HG02981 (cell line): ENCODE measurements around the gene TTC3.

ENCODE experiments used
- ATAC-seq: cut with Tn5 transposase; IDR thresholded peaks from one replicate; pipeline ENCODE4 v1.9.1; 2021; ENCODE audit warnings: mild to moderate bottlenecking, moderate library complexity; ENCODE audit not compliant: unreplicated experiment

Gene TTC3

DNA sequence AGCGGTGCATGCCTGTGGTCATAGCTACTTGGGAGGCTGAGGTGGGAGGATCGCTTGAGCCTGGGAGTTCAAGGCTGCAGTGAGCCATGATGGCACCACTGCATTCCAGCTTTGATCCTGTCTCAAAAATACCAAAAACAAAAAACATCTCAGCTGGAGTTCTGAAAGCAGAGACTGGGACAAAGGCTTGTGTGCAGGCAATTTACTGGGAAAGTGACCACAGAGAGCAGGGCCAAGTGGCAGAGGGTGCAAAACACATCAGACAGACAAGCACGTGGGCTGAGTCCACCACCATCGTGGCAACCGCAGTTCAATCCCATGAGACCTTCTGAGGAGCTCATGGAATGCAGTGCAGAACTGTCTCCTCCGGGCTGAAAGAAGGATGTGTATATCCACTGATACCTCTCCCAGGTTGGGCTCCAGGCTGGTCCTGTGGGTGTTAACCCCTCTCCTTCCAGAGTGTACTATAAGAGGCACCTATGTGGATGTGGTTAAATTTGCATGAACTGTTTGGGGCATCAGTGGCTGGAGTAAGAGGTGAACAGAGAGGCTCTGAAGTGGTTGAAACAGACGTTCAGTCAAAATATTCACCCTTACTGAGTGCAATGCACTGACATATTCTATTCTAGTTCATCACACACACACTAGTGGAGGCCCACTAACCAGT is 11.0 kb upstream of the TTC3 start:
- ATAC-seq: no peak

DNA sequence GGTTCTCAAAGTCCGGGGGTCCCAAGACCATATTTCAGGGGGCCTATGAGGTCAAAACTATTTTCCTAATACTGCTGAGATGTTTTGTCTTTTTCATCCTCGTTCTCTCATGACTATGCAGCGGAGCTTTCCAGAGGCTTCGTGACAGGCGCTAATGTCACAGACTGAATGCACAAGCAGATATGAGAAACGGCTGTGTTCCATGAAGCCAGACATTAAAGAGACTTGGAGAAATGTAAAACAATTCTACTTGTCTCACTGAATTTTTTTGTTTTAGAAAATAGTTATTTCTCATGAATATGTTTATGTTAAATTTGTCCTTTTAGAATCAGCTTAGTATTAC is 10.5 kb upstream of the TTC3 start:
- no peak for ATAC-seq

DNA sequence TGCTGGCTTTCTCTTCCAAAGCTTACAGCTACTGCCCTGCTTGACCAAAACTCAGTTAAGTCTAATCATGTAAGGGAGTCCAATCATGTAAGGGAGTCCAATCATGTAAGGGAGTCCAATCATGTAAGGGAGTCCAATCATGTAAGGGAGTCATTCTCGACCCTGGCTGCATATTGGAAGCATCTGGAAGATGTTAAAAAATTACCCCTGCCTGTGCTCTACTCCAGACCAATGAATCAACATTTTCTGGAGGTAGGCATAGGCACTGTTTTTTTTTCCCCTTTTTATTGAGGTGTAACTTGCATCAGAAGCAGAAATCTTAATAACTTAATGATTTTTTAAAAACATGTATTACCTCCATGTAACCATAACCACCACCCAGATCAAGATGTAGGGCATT is 9.6 kb upstream of the TTC3 start:
- no peak for ATAC-seq

DNA sequence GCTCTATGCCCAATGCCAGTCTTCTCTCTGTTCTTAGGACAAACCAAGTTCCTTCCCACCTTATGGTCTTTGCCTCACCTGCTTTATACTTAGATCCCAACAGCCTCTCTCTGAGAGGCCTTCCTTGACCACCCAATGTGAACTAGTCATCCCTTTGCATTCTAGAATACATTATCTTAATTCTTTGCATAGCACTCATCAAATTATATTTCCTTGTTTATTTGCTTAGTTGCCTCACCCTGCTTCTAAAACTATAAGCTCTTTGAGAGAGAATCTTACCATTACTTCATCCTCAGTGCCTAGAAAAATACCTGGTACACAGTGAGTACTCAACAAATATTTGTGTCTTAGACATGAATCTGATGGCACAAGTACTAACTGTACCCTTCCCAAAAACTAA is 8.2 kb upstream of the TTC3 start:
- ATAC-seq: no peak

DNA sequence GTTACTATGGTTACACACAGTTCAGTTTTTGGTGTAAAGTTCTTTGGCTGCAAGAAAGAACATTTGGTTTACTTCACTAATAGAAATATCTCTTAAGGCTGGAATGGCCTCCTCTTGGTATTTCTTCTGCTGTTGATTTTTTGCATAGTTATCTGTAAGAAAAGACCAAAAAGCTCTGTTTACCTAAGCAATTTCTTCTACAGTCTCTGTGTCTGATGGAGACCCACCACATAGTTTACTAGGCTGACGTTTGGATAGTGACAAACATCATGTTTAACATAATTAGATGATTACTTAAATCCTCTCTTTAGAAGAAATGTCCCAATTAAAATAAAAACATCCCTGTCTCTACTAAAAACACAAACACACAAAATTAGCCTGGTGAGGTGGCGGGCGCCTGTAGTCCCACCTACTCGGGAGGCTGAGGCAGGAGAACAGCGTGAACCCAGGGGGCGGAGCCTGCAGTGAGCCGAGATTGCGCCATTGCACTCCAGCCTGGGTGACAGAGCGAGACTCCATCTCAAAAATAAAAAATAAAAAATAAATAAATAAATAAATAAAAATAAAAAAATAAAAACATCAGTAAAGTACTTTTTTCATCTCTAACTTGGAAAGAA is 7.4 kb upstream of the TTC3 start:
- ATAC-seq: no peak

DNA sequence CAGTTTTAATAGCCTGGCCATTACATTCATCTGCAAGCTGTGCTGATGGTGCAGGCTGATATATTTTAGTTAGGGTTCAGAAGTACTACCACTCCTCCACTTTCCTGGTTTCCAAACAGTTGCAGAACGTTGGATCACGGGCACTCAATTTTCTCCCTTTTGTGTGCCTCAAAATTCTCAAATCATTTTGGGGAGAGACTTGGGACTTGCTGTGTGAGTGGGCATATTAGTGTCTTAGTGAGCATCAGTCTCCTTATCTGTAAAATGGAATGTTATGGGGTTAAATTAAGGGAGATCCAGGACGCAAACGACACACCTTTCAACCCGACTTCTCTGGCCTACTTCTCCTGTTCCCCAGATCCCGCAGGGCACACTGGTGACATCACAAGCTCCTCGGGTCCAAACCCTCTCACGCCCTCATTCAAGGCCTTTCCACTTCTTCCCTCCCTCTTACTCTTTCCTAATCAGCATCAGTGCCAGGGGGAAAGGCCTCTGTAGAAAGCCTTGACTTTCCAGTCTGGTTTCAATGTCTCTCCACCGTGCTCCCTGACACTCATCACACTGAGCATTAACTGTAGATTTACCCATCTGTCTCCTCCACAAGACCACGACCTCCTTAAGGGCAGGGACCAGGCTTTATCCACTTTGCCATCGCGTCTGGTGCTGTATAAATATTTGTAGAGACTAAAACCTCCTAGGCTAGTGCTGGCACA is 1.3 kb upstream of the TTC3 start:
- no peak for ATAC-seq

DNA sequence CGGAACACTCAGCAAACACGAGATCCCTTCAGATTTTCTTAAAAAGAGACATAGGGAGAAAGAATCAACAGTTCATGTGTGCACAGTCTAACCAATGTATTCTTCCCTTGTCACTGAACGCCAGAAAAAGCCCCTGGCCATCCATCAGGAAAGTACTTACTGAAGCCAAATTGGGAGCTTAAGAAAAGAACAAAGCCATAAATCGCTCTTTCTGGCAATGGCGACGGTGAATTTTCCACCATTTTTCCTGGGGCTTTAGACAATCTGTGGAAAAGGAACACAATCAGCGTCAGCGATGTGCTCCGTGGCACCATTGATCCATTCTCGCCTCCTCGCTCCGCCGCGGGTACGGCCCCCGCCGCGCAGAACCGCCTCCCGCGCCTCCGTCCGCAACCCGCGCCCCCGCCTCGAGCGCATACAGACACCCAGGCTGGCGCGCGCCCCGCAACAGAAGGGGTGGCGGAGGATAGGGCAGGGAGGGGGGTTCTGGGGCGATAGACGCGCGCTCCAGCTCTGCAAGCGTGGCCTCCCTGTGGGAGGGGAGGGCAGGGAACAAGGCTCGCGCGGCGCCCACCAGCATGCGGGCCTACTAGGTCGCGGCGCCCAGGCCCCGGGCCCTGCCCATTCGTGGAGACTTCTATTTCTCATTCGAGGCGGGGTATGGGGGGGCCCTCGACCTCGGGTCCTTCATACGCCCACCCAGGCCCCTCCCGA is 623 bp upstream of the TTC3 start:
- peak; percentile 31 for ATAC-seq

DNA sequence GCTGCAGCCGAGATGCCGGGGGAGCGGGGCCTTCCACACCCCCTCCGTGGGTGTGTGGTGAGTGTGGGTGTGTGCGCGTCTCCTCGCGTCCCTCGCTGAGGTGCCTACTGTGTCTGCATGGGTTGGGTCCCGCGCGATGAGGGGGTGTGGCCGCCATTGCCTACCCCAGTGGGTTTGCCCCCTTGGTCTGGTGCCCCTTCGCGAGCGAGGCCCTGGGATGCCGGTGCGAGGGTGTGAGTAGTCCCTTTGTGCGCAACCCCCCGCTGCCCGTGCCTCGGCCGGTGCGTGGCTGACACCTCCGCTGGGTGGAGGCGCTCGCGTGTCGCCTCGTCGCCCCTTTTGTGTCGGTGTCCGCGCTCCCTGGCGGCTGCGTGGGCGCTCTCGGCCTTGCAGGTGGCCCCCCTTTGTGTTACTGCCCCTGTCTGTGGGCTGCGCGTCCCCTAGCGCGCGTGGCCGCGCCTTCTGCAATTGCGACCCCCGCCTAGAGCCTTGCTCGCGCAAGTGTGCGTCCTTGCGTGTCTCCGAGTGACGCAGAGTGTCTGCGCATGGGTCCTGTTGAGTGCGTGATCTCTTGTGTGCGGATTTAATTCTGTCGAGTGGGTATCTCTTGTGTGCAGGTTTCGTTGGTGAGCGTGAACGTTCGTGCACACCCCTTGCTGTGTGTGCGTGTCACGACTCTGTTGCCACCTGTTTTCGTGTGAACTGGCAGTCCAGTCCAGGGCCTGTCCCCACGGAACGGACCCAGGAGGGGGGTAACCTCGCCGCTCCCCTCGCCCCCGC is 553 bp downstream of the TTC3 start:
- ATAC-seq: peak; percentile 25

DNA sequence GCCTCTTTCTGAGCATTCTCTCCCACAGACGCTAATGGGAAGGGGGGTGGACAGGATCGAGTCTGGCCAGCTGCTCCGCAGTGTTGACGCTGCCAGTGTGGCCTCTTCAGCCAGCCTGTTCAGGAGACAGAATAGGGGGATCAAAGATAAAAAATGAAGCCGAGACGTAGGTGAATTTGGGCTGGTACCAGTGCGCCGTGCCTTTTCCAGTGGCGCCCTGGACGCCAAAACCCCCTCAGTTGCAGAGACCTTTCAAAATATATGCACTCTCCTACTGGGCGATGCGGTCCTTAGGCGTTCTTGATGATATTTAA is 1.1 kb downstream of the TTC3 start:
- ATAC-seq: no peak

DNA sequence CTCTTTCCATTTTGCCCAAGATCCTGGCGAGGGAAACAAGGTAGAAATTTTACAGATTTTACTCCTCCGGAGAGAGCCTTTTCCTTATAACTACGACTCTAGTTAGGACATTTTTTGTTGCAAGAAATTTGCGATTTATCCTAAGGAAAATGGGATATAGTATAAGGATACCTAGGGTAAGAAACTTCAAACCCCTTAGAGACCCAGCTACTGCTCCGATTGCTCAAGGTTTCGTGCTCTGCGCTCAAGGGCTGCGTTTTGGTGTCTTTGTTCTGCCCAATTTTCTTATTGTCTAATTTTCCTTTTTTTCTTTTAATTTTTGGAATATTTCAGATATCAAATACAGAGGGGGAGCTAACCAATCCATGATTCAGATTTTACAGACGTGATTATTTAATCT is 1.5 kb downstream of the TTC3 start:
- no peak for ATAC-seq

DNA sequence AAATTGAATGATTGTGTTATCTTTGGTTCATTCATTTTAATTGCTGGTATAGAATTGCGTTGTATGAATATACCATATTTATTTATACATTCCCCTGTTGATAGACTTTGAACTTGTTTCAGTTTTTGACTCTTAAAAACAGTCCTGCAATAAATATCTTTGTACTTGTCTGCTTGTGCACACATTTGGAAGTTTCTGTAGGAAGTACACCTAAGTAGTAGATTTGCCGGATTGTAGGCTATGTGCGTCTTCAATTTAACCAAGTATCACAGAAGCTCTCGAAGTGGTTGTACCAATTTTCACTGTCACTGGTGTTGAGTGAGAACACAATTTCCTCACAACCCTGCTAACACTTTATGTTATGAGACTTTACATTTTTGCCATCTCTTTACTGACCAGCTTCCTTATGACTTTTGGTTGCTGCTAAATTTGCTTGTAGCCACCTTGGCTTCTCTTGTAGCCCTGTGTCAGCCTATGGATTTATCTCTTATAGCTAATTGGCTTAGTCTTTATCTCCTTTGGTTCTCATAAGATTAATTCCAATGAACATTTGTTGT is 2.2 kb downstream of the TTC3 start:
- no peak for ATAC-seq

DNA sequence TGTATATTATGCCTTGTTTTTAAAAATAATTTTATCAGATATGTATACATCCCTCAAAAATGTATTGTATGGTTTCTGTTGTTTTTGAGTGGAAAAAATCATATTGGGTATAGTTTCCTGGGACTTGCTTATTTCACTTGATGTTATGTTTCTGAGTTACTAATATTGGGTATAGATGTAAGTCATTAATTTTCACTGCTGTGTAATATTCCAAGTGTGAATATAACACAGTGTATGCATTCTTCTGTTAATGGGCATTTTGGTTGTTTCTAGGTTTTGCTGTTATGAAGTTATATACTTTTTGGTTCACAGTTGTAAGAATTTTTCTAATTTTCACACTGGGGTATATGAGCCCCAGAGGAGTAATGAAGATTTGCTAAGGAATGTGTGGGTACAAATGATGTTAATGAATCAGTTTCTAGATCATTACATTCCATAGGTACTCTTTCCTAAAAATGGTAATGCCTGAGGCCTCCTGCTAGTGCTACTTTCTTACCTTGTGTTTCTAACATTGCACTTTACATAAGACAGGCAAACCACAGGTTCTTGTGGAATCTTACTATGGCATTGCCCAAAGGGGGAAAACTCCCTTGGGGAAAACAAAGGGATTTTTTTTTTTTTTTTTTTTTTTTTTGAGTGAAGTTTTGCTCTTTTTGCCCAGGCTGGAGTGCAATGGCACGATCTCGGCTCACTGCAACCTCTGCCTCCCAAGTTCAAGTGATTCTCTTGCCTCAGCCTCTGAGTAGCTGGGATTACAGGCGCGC is 3.2 kb downstream of the TTC3 start:
- ATAC-seq: no peak

DNA sequence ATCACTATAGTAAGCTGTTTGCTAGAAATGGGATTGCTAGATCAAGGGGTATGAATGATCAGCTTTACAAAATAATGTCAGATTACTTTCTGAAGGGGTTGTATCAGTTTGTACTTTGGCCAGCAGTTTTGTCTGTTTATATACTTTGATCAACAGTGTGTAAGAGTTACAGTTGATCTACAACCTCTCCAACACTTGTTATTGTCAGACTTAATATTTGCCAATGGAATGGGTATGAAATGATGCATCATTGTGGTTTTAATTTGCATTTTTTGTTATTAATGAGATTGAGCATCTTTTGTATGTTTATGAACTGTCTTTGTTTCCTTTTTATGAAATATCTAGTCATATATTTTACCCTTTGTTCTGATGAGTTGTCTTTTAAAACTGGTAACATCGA is 4.3 kb downstream of the TTC3 start:
- no peak for ATAC-seq

DNA sequence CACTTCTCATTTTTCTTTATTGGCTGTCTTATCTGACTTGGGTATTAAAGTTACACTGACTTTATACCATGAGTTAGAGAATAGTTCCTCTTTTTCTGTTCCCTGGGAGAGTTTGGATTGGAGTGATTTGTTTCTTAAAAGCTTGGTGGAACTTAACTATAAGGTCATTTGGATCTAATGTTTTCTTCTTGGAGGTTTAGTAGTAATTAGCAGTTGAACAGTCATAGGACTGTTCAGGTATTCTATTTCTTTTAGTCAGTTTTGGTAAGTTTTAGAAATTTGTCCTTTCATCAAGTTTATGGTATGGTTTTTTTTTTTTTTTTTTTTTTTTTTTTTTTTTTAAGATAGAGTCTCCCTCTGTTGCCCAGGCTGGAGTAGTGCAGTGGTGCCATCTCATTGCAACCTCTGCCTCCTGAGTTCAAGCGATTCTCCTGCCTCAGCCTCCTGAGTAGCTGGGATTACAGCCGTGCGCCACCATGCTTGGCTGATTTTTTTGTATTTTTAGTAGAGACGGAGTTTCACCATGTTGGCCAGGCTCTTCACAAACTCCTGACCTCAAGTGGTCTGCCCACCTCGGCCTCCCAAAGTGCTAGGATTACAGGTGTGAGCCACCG is 6.3 kb downstream of the TTC3 start:
- ATAC-seq: no peak

DNA sequence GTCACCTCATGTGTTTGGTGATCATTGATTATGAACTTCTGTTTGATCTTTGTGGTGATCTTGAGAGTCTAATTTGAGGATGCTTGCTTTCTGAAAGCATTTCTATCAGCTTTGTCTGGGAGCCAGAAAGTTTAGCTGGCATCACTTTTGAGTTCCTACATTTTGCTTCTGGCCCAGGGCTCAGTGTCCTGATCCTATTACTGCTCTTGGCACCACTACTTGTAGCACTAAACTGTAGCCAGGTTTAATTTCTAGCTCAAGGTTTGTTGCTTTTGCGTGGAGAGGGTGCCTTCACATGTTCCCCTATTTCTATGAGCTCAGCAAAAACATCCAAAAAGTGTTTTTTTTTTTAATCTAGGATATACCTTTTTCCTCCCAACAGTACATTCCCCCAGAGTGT is 9.3 kb downstream of the TTC3 start:
- ATAC-seq: no peak

DNA sequence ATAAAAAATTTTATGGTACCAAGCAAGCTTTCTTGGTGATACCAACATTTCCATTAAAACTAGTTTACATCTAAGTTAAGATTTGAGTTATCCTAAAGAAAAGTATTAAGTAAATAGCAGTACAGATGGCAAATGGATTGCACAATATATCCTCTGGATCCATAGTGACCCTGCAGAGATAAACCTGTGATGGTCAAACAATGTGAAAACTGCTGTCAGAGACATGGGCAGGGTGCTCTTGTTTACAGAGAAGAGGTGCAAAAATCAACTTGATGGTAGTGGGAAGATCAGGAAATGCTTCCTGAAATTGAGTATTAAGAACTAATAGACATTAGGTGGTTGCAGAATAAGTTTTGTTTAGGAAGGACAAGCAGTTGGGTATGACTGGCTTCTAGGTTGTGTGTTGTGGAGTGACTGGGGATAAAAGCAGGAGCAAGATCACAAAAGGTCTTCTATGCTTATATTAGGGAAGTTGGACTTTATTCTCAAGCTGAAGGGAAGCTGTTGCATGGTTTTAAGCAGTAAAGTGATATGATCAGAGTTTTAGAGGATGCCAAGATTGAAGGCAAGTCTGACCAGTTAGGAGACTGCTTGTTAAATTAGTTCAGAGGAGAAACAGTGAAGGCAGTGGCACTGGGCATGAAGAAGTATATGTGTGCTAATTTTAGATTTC is 9.9 kb downstream of the TTC3 start:
- ATAC-seq: no peak

DNA sequence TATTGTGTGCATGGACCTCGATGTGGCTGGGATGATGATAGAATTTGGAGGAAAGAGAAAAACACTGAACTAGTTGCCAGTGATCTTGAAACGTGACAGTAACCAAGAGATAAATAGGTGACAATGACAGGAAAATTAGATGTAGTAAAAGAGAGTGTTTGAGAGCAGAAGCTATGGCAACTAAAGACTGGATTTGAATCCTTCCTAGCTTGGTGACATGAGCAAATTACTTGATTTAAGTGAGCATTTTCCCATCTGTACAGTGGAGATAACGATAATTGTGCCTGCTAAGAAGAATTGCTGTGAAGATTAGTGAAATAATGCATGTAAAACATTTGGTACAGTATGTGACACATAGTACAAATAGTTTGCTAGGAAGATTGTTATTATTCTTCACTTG is 12.7 kb downstream of the TTC3 start:
- ATAC-seq: no peak

DNA sequence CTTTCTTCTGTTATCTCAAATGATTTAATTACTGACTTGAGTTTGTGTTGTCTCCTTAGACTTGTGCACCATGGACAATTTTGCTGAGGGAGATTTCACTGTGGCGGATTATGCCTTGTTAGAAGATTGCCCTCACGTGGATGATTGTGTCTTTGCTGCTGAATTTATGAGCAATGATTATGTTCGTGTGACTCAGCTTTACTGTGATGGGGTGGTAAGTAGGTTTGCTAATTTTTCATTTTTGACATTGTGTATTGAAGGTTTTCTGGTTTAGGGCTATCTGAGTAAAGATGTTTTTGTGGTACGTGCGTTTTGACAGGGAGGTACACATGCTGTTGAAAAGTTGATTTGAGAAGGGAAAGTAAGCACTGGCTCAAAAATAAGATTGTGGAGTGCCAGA is 14.1 kb downstream of the TTC3 start:
- ATAC-seq: no peak

DNA sequence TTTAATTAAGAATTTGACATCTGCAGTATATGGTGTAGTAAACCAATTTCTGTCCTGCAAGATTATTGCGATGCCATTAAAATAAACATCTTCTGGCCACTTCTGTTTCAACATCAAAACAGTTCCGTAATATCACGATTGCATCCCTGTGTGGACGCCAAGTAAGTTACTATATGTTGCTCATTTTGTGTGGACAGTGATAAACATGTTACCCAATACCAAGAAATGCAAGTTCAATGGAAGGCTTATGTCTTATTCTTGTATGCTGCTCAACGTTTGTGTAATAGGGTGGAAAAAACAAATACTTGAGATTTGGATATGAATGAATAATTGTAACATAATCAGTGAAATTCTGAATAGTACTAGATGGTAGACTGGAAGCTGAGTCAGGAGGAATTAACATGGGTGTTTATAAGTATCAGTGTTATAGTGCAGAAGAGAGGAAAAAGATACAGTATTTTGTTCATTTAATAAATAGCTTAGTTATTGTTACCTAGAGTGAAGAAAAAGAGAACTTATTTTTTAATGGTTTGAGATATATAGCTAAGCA is 15.2 kb downstream of the TTC3 start:
- ATAC-seq: no peak
